HG03469 (cell line): ENCODE data around the gene CCL8.

Source experiments
- ATAC-seq: cut with Tn5 transposase; IDR thresholded peaks from one replicate; pipeline ENCODE4 v1.9.1; 2021; ENCODE audit warnings: mild to moderate bottlenecking, moderate library complexity, moderate number of reproducible peaks; ENCODE audit not compliant: unreplicated experiment

CCL8 gene

GRCh38 chr17:34366529-34367107 is 47.4 kb downstream of the CCL8 start:
- no peak for ATAC-seq

DNA sequence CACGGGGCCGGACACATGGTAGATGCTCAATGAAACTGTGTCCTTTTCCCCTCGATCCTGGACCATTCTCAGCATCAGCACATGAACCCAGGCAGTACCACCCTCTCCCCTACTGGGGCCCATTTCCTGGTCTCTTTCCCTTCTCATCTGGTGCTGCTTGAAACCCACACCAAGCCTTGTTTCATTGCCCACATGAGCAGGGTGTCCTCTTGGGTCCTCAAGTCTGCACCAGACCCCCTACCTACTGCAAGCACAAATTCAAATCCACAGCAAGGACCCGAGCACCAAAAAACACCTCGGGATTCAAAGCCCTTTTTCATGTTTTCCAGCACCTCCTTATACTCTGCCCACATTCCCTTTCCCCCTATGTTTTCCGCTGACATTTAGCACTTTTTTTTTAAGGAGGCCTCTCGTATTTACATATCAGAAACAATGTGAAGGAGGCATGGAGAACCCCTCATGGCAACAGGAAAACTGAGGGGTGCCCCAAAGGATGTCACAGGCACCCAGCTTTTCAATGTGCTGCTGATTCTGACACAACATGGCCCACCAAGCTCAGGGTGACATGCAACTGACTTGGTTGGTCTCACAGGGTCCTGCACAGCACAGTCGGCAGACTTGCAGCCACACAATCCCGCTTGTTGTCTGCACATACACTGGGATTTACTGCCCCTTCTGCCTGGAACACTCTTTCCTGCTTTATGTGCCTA is 48.4 kb downstream of the CCL8 start:
- no peak for ATAC-seq

DNA sequence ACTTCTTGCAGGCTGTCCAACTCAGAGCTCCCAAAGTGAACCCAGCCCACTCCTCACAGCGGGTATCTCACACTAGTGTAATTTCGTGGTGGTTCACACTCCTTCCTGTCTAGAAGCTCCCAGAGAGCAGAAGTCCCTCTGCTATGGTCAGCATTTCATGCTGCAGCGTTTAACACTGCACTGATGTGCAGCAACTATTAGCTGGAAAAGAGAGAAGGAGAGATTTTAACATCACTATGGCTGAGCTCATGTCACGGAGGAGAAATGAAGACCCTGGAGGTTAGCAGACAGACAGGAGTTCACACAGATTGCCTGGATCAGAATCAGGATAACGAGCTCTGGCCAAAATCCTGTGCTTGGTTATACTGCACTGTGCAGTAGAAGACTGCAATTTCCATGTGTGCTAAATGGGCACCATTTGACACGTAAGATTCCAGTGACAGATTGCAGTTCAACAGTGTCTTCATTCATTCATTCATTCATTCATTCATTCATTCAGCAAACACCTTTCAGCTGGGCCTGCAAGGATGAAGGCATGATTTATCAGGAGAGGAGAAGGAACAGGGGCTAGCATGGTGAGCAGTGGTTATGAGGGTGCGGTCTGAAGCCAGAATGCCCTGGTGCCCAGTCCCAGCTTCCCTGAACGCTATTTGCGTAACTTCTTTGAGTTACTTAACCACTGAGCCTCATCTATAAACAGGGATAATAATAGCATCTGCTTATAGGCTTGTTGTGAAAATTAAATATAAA is 49.1 kb downstream of the CCL8 start:
- no peak for ATAC-seq

DNA sequence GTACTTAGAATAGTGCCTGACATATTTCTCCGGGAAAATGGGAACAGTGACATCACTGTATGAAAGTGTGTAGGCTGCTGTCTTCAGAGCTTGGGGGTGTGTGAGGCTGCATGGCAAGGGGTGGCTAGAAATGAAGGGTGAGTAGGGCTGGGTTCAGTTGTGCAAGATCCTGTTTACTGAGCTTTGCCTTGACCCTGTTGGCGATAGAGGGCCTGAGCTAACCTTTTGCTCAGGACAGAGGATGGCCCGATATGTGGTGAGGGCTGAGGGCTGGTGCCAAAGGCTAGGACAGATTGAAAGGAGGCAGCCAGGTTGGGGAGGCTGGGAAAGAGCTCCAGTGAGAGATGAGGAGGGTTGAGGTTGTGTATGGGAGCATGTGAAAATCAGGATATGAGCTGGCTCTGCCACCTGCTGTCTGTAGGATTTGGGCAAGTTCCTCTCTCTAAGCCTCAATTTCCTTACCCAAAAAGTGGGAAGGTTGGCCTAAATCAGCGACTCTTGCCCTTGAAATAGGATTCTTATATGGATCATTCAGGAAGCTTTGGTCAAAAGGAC is 49.8 kb downstream of the CCL8 start:
- no peak for ATAC-seq

DNA sequence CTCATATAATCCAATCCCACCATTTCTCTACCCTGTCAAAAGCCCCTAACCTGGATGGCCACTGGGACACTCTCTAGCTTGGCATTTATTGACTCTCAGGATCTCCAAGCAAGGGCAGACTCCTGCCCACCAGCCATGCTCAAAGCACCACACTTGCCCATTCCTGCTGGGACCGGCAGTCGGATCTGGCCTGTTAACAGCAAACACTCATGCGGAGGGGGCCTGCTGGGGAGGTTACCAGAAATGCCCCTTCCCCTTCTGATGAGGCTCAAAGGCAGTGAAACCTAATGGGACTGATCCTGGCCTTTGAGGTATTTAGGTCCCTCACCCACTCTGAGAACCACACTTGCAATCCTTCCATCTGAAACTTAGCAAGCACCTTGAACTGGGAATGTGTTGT is 50.3 kb downstream of the CCL8 start:
- no peak for ATAC-seq

DNA sequence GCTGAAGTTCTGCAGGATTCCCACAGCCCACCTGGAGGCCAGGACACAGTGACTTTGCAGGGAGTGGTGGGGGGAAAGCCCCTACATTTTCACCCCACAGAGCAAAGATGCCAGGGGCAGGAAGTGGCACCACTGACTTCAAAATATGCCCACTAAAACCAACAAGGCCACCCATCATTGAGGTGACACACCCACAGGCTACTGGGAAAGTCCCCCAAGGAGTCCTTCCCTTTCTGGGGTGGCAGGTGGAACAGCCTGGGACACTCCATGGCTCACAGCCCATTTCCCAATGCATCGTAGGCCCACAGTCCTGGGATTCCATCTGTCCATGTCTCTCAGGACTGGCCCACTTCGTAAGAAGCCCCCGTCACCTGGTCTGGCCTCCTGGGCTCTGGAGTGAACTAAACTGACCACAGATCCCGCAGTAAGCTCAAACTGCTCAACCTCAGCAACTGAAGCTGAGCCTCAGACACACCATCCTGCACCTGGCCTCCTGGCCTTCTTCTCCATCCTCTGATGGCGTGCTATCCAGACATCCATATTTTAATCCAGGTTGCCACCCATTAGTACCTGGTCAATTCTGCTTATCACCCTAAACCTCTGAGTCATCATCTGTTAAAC is 51.3 kb downstream of the CCL8 start:
- ATAC-seq = no peak

DNA sequence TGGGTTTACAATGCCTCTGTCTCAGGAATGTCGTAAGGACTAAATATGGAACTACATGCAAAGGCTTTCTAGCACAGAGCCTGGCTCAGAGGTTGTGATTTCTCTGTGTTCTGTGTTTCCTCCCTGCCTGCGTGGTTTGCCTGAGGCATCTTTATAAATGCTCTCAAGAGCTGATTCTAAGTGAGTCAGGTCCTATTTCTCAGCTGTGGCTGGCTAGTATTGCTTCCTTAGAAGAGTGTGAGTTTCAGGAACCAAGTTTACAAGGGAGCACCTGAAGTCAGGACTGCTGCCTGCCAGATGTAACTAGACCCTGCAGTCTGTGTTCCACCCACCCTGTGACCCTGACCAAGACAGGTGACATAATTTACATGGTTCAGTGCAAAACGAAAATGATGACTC is 51.8 kb downstream of the CCL8 start:
- no peak for ATAC-seq
